Thyroid gland (tissue), 4 donors: ENCODE data around the gene PSMD5.
A peak's percentile ranks its signal among the peaks of the same experiment; 100 is the strongest.

Experiments used
- CTCF ChIP-seq, 6 experiments: fragments of 200-600 bp in 3 of 6; fragments of 450-650 bp in 3 of 6; sonication (generic) in 3 of 6; IDR thresholded peaks; one replicate each; pipeline ENCODE4 v1.5.1; 2016 to 2019; ENCODE audit warnings: antibody characterized with exemption in 6 of 6, mild to moderate bottlenecking in 2 of 6, inconsistent platforms in 1 of 6, moderate library complexity in 1 of 6
- POLR2A ChIP-seq, 2 donors: fragments of 450-650 bp; IDR thresholded peaks; one replicate each; pipeline ENCODE4 v1.6.1; 2017; ENCODE audit warnings: antibody characterized with exemption in 2 of 2, mild to moderate bottlenecking in 2 of 2, moderate library complexity in 1 of 2

GRCh38 chr9:120792898-120793765 is 49.6 kb downstream of the PSMD5 start, which contains the start of gene FBXW2:
- TF ChIP-seq POLR2A (IDR thresholded peaks at IDR 0.05) (peak; percentile 8 to 89), CTCF (IDR thresholded peaks at IDR 0.05) (peak in 2 of 6 experiments; percentile 17 to 21)
